K562 (cell line): Measurements from ENCODE around the gene ACTR3C. TPM values are rescaled to one million over a fixed set of nuclear protein-coding genes. Genes with fewer than 3 reads are reported as not detected.

Source experiments
- CEBPB ChIP-seq: fragments of 450-650 bp; IDR thresholded peaks from 2 replicates; pipeline ENCODE4 v1.6.1; 2016; ENCODE audit warnings: missing genetic modification characterization, missing compliant biosample characterization
- FOXJ2 ChIP-seq: fragments of 200-800 bp; sonication (Bioruptor generic); IDR thresholded peaks from 2 replicates; pipeline ENCODE4 v1.6.1; 2016; ENCODE audit warnings: missing genetic modification characterization, missing compliant biosample characterization
- FUS ChIP-seq: fragments of 200-400 bp; formaldehyde crosslinking; optimal IDR thresholded peaks from 2 replicates; pipeline ENCODE3; 2017; ENCODE audit warnings: low read depth, low read length
- PCBP2 ChIP-seq: fragments of 200-400 bp; formaldehyde crosslinking; IDR thresholded peaks from 2 replicates; pipeline ENCODE4 v1.6.1; 2018; ENCODE audit warnings: low read length, low read depth, mild to moderate bottlenecking, moderate library complexity; ENCODE audit not compliant: poor library complexity, severe bottlenecking
- POLR2B ChIP-seq: fragments of 450-650 bp; IDR thresholded peaks from 2 replicates; pipeline ENCODE4 v1.6.1; 2018; ENCODE audit warnings: low read depth; ENCODE audit not compliant: partially characterized antibody
- POLR2G ChIP-seq: fragments of 200-400 bp; formaldehyde crosslinking; IDR thresholded peaks from 2 replicates; pipeline ENCODE4 v1.6.1; 2017; ENCODE audit warnings: low read depth, mild to moderate bottlenecking, antibody characterized with exemption, low read length, moderate library complexity
- POLR3G ChIP-seq: IDR thresholded peaks from 2 replicates; pipeline ENCODE4 v1.6.1; 2011; ENCODE audit not compliant: insufficient read length, insufficient replicate concordance; ENCODE audit errors: extremely low read depth
- SMAD3 ChIP-seq: fragments of 450-650 bp; formaldehyde crosslinking; conservative IDR thresholded peaks from 2 replicates; pipeline ENCODE4 v1.4.0; 2020; ENCODE audit warnings: mild to moderate bottlenecking
- SOX6 ChIP-seq: fragments of 450-650 bp; IDR thresholded peaks from 2 replicates; pipeline ENCODE4 v1.6.1; 2014; ENCODE audit warnings: mild to moderate bottlenecking
- TAF7 ChIP-seq: fragments of 450-650 bp; IDR thresholded peaks from 2 replicates; pipeline ENCODE4 v1.6.1; 2016; ENCODE audit warnings: missing genetic modification characterization, missing compliant biosample characterization
- TBL1XR1 ChIP-seq, 2 experiments: IDR thresholded peaks; 2 replicates each; pipeline ENCODE4 v1.6.1; 2012; ENCODE audit warnings: improper control_type of control experiment in 2 of 2, low read length in 2 of 2, mild to moderate bottlenecking in 1 of 2
- XRCC5 ChIP-seq: fragments of 200-400 bp; formaldehyde crosslinking; IDR thresholded peaks from 2 replicates; pipeline ENCODE4 v1.6.1; 2017; ENCODE audit warnings: low read depth, mild to moderate bottlenecking, low read length
- ZNF184 ChIP-seq: sonication (generic); formaldehyde crosslinking; IDR thresholded peaks from 2 replicates; pipeline ENCODE4 v1.5.0; 2020; ENCODE audit warnings: missing genetic modification reagents
- ZNF354B ChIP-seq: fragments of 250-450 bp; sonication (Bioruptor Pico); IDR thresholded peaks from 2 replicates; pipeline ENCODE4 v1.4.0; 2020
- ZNF444 ChIP-seq: fragments of 250-450 bp; sonication (Bioruptor Pico); IDR thresholded peaks from 2 replicates; pipeline ENCODE4 v1.4.0; 2020; ENCODE audit warnings: mild to moderate bottlenecking, moderate library complexity
- ZNF551 ChIP-seq: fragments of 250-450 bp; sonication (Bioruptor Pico); IDR thresholded peaks from 2 replicates; pipeline ENCODE4 v1.5.0; 2021; ENCODE audit warnings: mild to moderate bottlenecking, moderate library complexity
- ZNF589 ChIP-seq: fragments of 200-800 bp; sonication (Bioruptor generic); IDR thresholded peaks from 2 replicates; pipeline ENCODE4 v1.6.1; 2016; ENCODE audit warnings: low read depth, missing genetic modification characterization, missing compliant biosample characterization
- ZNF644 ChIP-seq: fragments of 200-800 bp; sonication (Bioruptor generic); IDR thresholded peaks from 2 replicates; pipeline ENCODE4 v1.6.1; 2016; ENCODE audit warnings: low read depth, missing genetic modification characterization, missing compliant biosample characterization
- polyA plus RNA-seq, 8 experiments: library from polyadenylated mRNA; depleted of rRNA in 4 of 8; stranded (reverse) in 5 of 8; unstranded in 3 of 8; fragments of >200 nt; fragmentation: Nextera tagmentation in 2 of 8; fragmentation: Illumina TruSeq in 1 of 8; extraction: Ambion mirVana in 2 of 8; extraction: Trizol in 1 of 8; gene quantifications; 2 replicates each; pipeline versions ENCODE4 v1.2.1 to v1.2.3, GENCODE V29; 2011 to 2014; ENCODE audit warnings: inconsistent platforms in 1 of 8, missing spikeins in 1 of 8
- total RNA-seq, 7 experiments: library from RNA; depleted of rRNA in 6 of 7; stranded (reverse); fragments of >200 nt in 6 of 7; fragmentation: Illumina TruSeq in 2 of 7; extraction: Trizol in 2 of 7; gene quantifications; 2 replicates each; pipeline versions ENCODE4 v1.2.1 to v1.2.3, GENCODE V29; 2011 to 2021; ENCODE audit warnings: low replicate concordance in 1 of 7
- TF ChIP-seq, protein P1 (sequence below): fragments of 250-450 bp; sonication (Bioruptor Pico); IDR thresholded peaks from 2 replicates; pipeline ENCODE4 v1.8.0; 2021; ENCODE audit warnings: borderline replicate concordance, mild to moderate bottlenecking, moderate library complexity; ENCODE audit not compliant: poor library complexity, severe bottlenecking
- TF ChIP-seq, protein P2 (sequence below): fragments of 450-650 bp; formaldehyde crosslinking; IDR thresholded peaks from 2 replicates; pipeline ENCODE4 v1.4.0; 2020; ENCODE audit warnings: mild to moderate bottlenecking, moderate library complexity
- TF ChIP-seq, protein P3 (sequence below): sonication (generic); formaldehyde crosslinking; IDR thresholded peaks from 2 replicates; pipeline ENCODE4 v1.8.1; 2023; ENCODE audit warnings: mild to moderate bottlenecking, missing genetic modification reagents
- TF ChIP-seq, protein P4 (sequence below): fragments of 250-450 bp; sonication (Bioruptor Pico); IDR thresholded peaks from 2 replicates; pipeline ENCODE4 v1.5.0; 2022; ENCODE audit warnings: mild to moderate bottlenecking

ACTR3C gene
- total and polyA plus RNA-seq, 9 of the 15 experiments (the other 6 are each of a cell fraction or from before 2014, with no cell fraction given) = 9.0 to 35.4 (median 13.3) TPM

DNA sequence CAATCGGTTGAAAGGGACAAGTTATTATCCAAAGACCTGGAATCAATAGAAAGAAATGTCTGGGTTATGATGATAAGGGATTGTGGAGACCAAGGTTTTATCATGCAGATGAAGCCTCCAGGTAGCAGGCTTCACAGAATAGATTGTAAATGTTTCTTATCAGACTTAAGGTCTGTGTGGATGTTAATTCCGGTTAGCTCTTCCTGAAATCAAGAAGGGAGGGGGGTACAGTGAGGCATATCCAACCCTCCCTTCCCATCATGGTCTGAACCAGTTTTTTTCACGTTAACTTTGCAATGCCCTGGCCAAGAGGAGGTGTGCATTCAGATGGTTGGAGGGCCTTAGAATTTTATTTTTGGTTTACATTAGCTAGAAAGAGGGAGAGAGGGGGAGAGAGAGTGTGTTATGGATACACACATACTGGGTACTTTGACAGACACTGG is 10.0 kb downstream of the ACTR3C start (continued):
- TF ChIP-seq, protein P1, sequence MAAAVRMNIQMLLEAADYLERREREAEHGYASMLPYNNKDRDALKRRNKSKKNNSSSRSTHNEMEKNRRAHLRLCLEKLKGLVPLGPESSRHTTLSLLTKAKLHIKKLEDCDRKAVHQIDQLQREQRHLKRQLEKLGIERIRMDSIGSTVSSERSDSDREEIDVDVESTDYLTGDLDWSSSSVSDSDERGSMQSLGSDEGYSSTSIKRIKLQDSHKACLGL (CRISPR knock-in tag) = no peak
- TF ChIP-seq ZNF354B = no peak
- no peak for TF ChIP-seq TAF7 (tag)
- no peak for TF ChIP-seq PCBP2
- TF ChIP-seq FOXJ2 (tag) = peak; percentile 24; the same call in 1 of the 2 replicates
- TF ChIP-seq ZNF444 = no peak
- no peak for TF ChIP-seq ZNF551
- no peak for TF ChIP-seq ZNF184 (CRISPR knock-in tag)
- peak in 1 of 2 experiments; percentile 91; a peak in 2 of 4 replicates for TF ChIP-seq TBL1XR1 (IDR thresholded peaks at IDR 0.05; ENCODE audit: low read length in 2 of 2)
- TF ChIP-seq XRCC5 = no peak
- no peak for TF ChIP-seq SMAD3
- no peak for TF ChIP-seq POLR2G
- TF ChIP-seq, protein P2, sequence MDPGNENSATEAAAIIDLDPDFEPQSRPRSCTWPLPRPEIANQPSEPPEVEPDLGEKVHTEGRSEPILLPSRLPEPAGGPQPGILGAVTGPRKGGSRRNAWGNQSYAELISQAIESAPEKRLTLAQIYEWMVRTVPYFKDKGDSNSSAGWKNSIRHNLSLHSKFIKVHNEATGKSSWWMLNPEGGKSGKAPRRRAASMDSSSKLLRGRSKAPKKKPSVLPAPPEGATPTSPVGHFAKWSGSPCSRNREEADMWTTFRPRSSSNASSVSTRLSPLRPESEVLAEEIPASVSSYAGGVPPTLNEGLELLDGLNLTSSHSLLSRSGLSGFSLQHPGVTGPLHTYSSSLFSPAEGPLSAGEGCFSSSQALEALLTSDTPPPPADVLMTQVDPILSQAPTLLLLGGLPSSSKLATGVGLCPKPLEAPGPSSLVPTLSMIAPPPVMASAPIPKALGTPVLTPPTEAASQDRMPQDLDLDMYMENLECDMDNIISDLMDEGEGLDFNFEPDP (CRISPR knock-in tag) = no peak
- TF ChIP-seq FUS = no peak
- TF ChIP-seq ZNF644 (tag) = no peak
- 0 out of 2 replicates have a peak, but pooled peaks have one; percentile 12 for TF ChIP-seq ZNF589 (CRISPR knock-in tag)
- TF ChIP-seq, protein P3, sequence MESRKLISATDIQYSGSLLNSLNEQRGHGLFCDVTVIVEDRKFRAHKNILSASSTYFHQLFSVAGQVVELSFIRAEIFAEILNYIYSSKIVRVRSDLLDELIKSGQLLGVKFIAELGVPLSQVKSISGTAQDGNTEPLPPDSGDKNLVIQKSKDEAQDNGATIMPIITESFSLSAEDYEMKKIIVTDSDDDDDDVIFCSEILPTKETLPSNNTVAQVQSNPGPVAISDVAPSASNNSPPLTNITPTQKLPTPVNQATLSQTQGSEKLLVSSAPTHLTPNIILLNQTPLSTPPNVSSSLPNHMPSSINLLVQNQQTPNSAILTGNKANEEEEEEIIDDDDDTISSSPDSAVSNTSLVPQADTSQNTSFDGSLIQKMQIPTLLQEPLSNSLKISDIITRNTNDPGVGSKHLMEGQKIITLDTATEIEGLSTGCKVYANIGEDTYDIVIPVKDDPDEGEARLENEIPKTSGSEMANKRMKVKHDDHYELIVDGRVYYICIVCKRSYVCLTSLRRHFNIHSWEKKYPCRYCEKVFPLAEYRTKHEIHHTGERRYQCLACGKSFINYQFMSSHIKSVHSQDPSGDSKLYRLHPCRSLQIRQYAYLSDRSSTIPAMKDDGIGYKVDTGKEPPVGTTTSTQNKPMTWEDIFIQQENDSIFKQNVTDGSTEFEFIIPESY (CRISPR knock-in tag) = no peak; the same call in none of the 2 replicates
- TF ChIP-seq, protein P4, sequence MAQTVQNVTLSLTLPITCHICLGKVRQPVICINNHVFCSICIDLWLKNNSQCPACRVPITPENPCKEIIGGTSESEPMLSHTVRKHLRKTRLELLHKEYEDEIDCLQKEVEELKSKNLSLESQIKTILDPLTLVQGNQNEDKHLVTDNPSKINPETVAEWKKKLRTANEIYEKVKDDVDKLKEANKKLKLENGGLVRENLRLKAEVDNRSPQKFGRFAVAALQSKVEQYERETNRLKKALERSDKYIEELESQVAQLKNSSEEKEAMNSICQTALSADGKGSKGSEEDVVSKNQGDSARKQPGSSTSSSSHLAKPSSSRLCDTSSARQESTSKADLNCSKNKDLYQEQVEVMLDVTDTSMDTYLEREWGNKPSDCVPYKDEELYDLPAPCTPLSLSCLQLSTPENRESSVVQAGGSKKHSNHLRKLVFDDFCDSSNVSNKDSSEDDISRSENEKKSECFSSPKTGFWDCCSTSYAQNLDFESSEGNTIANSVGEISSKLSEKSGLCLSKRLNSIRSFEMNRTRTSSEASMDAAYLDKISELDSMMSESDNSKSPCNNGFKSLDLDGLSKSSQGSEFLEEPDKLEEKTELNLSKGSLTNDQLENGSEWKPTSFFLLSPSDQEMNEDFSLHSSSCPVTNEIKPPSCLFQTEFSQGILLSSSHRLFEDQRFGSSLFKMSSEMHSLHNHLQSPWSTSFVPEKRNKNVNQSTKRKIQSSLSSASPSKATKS (CRISPR knock-in tag) = no peak
- no peak for TF ChIP-seq CEBPB
- no peak for TF ChIP-seq POLR2B
- peak; percentile 97 for TF ChIP-seq SOX6
- TF ChIP-seq POLR3G = no peak
